DOHH2 (cell line): ENCODE results near the gene OTUD4.

Experiments
- H3F3A ChIP-seq: fragments of 200-600 bp; sonication (generic), shearing (Covaris generic); 2 replicates; pipeline ENCODE4 v1.6.0; 2016; ENCODE audit warnings: antibody characterized with exemption, mild to moderate bottlenecking; ENCODE audit not compliant: control insufficient read depth, insufficient read depth
- H3K27ac ChIP-seq: fragments of 200-600 bp; sonication (generic); 2 replicates; pipeline ENCODE4 v1.5.1; 2014; ENCODE audit warnings: low read depth, mild to moderate bottlenecking, low read length, moderate library complexity
- H3K27me3 ChIP-seq: fragments of 200-600 bp; sonication (generic); 2 replicates; pipeline ENCODE4 v1.6.1; 2014; ENCODE audit warnings: mild to moderate bottlenecking, low read length, mixed read lengths; ENCODE audit not compliant: control insufficient read depth
- H3K36me3 ChIP-seq: fragments of 200-600 bp; sonication (generic); 2 replicates; pipeline ENCODE4 v1.6.1; 2014; ENCODE audit warnings: mild to moderate bottlenecking, low read length, moderate library complexity, mixed read lengths; ENCODE audit not compliant: control insufficient read depth
- H3K4me1 ChIP-seq: fragments of 200-600 bp; sonication (generic); 2 replicates; pipeline ENCODE4 v1.6.1; 2014; ENCODE audit warnings: mild to moderate bottlenecking, low read length, mixed read lengths; ENCODE audit not compliant: control insufficient read depth
- H3K4me2 ChIP-seq: fragments of 200-600 bp; sonication (generic); 2 replicates; pipeline ENCODE4 v1.6.0; 2014; ENCODE audit warnings: mild to moderate bottlenecking, low read length, moderate library complexity
- H3K4me3 ChIP-seq: fragments of 200-600 bp; sonication (generic); 2 replicates; pipeline ENCODE4 v1.5.1; 2014; ENCODE audit warnings: mild to moderate bottlenecking, low read length, mixed read lengths
- H3K79me2 ChIP-seq: fragments of 200-600 bp; sonication (generic); 2 replicates; pipeline ENCODE4 v1.6.1; 2014; ENCODE audit warnings: mild to moderate bottlenecking, low read length, mixed read lengths; ENCODE audit not compliant: control insufficient read depth
- H3K9me2 ChIP-seq: fragments of 200-600 bp; sonication (generic); replicated peaks from 2 replicates; pipeline ENCODE4 v1.6.1; 2014; ENCODE audit warnings: mild to moderate bottlenecking, low read length, mixed read lengths; ENCODE audit not compliant: control insufficient read depth
- H3K9me3 ChIP-seq: fragments of 200-600 bp; sonication (generic); 2 replicates; pipeline ENCODE4 v1.6.1; 2014; ENCODE audit warnings: antibody characterized with exemption, low read length, mixed read lengths; ENCODE audit not compliant: control insufficient read depth, insufficient read depth
- H4K20me1 ChIP-seq: fragments of 200-600 bp; sonication (generic); 2 replicates; pipeline ENCODE4 v1.6.0; 2014; ENCODE audit warnings: low read depth, mild to moderate bottlenecking, antibody characterized with exemption, low read length, moderate library complexity; ENCODE audit not compliant: control insufficient read depth, insufficient read depth
- CTCF ChIP-seq: fragments of 200-600 bp; sonication (generic); IDR thresholded peaks from one replicate; pipeline ENCODE4 v1.5.1; 2014; ENCODE audit warnings: antibody characterized with exemption, mild to moderate bottlenecking, low read depth, low read length; ENCODE audit not compliant: poor library complexity, severe bottlenecking
- EZH2phosphoT487 ChIP-seq: fragments of 200-600 bp; sonication (generic); IDR thresholded peaks from 2 replicates; pipeline ENCODE4 v1.6.1; 2017; ENCODE audit warnings: borderline replicate concordance, mild to moderate bottlenecking, antibody characterized with exemption, low read length, moderate library complexity, mixed read lengths

The OTUD4 gene

GRCh38 chr4:145178740-145179280 lies 1.6 kb downstream of the OTUD4 start:
- Histone ChIP-seq H3K4me1 (peaks cover 44% of the 10 kb centered on the region), H3K36me3 (peaks cover 48% of the 10 kb centered on the region), H3K9me3 (no peaks in the 10 kb centered on the region), H3K79me2 (peaks cover 70% of the 10 kb centered on the region), H3K27me3 (no peaks in the 10 kb centered on the region), H3K9me2 (no peaks in the 10 kb centered on the region), H4K20me1 (peaks cover 4% of the 10 kb centered on the region; the same call in 1 of the 2 replicates), H3K27ac (peak overlapping the region; percentile 85), H3K4me2 (peak overlapping the region; percentile 76), H3K4me3 (peak overlapping the region; percentile 100), H3F3A (peaks cover 23% of the 10 kb centered on the region)
- TF ChIP-seq CTCF: no peak
- no peak for TF ChIP-seq EZH2phosphoT487

- Histone ChIP-seq H3K4me1 (peaks cover 42% of the 10 kb centered on the region), H3K27me3 (no peaks in the 10 kb centered on the region), H3K36me3 (peaks cover 56% of the 10 kb centered on the region), H3K9me3 (no peaks in the 10 kb centered on the region), H4K20me1 (peaks cover 4% of the 10 kb centered on the region; the same call in 1 of the 2 replicates), H3K4me3 (peak overlapping the region; percentile 100), H3K27ac (peak overlapping the region; percentile 85), H3F3A (peaks cover 16% of the 10 kb centered on the region), H3K79me2 (peaks cover 78% of the 10 kb centered on the region), H3K9me2 (no peaks in the 10 kb centered on the region), H3K4me2 (peak overlapping the region; percentile 76)
- TF ChIP-seq EZH2phosphoT487 (no peak), CTCF (no peak)
These were observed 2.4 kb downstream of the OTUD4 start for GRCh38 chr4:145177906-145178538.

GRCh38 chr4:145177511-145177905 lies 2.9 kb downstream of the OTUD4 start:
- peaks cover 11% of the 10 kb centered on the region; the same call in 1 of the 2 replicates for H3F3A ChIP-seq
- peaks cover 4% of the 10 kb centered on the region; the same call in 1 of the 2 replicates for H4K20me1 ChIP-seq
- peaks cover 82% of the 10 kb centered on the region for H3K79me2 ChIP-seq
- H3K9me2 ChIP-seq: no peaks in the 10 kb centered on the region
- no peak overlapping the region for H3K27ac ChIP-seq
- TF ChIP-seq EZH2phosphoT487 (no peak), CTCF (no peak)
- peak overlapping the region; percentile 100 for H3K4me3 ChIP-seq
- H3K4me2 ChIP-seq: peak overlapping the region; percentile 76
- H3K4me1 ChIP-seq: peaks cover 37% of the 10 kb centered on the region
- peaks cover 61% of the 10 kb centered on the region for H3K36me3 ChIP-seq
- no peaks in the 10 kb centered on the region for H3K9me3 ChIP-seq
- H3K27me3 ChIP-seq: no peaks in the 10 kb centered on the region
